DLD1 (cell line): ENCODE measurements around the gene MYH9.

ENCODE experiments used
- in situ Hi-C: cut with HindIII; loops from 2 replicates; pipeline ENCODE4 v1.10.0; 2017; ENCODE audit warnings: low sequenced_read_pairs

The MYH9 gene

DNA sequence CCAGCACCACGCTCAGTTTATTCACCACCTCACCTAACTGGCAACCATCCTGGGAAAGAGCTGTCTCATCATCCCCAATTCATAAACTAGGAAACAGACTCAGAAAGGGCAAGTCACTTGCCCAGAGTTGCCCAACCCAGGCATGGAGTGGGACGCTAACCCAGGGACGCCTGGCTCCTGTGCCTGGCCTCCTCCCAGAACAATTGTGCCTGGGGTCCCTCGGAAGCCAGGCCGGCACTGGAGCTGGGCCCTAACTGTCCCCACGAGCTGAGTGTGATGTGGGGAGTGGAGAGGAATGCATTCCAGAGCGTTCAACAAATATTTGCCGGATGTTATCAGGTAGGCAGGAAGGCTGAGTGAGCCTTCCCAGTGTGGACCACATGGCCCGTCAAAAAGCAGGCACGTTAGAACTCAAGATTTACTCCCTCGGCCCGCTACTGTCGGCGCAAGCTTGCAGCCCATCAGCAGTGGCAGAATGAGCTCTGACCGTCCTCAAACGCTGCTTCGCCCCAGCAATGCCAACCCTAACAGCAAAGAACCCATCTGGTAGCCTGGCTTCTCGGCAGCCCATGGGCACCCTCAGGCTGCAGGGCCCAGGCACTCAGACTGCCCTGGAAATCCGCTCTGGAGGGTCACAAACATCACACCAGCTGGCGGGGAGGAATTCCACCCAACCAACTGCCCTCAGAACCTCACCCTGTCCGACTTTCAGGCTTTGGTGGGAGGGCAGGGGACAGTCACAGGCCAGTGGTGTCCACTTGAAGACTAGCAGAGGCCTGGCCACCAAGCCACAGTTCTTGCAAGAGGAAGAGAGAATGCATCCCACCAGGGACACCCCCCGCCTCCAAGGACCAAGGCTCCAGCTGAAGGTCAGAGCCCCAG lies 35.6 kb downstream of the MYH9 start:
- in situ Hi-C loops, result no loop called here

DNA sequence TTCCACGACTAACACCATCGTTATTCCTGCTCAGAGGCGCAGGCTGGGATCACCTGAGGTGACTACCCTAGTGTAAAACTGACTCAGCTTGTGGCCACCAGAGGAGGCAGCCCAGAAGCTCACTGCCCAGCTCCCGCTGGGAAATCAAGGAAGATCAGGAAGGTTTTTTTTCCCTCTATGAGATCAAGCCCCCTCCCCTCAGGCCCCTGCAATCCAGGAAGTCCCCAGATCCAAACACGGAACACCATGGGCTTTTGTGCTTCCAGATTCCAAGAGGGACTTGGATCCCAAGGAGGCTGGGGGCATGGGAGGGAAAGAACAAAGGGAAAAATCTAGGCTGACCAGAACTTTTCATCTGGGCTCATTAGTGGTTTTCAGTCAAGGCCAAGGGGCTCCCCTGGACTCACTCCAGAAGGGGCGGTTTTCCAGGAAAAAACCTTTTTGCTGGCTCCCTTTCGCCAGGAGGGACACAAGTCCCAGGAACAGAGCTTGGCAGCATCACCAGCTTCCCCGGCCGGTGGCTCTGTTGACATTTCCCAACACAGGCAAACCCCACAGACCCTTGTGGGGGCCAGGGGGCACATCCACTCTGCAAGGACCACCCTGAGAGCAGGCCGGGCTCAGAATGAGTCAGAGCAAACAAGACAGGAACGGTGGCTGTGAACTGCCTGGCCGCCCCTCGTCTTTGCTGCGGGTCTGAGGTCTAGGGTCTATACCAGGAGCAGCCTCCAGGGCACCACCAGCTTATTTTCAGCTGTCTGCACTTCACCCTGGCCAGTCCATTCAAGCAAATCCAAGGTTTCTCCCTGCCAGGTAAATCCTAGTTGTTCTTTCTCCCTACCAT lies 36.8 kb downstream of the MYH9 start:
- in situ Hi-C loops, result no loop called here

- in situ Hi-C loops, result no loop called here
Observed at GRCh38 chr22:36349726-36350125, 38.0 kb downstream of the MYH9 start.

DNA sequence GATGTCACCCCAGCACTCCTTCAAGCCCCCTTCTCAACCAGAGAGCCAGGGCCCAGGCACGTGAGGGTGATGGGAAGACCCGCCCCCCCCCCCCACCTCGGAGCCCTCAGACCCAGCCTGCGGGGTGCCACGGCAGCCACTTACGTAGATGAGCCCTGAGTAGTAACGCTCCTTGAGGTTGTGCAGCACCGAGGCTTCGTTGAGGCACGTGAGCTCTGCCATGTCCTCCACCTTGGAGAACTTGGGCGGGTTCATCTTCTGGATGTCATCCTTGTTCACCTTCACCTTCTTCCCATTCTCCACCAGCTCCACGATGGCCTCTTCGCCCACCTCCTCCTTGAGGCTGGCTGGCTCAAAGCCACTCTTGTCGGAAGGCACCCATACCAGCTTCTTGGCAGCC lies 39.0 kb downstream of the MYH9 start:
- in situ Hi-C loops, result no loop called here

GRCh38 chr22:36347094-36347493 lies 40.7 kb downstream of the MYH9 start:
- in situ Hi-C loops, result no loop called here

GRCh38 chr22:36344106-36344827 lies 43.5 kb downstream of the MYH9 start:
- in situ Hi-C loops, result no loop called here

- in situ Hi-C loops, result no loop called here
Observed at GRCh38 chr22:36343720-36344105, 44.1 kb downstream of the MYH9 start.

DNA sequence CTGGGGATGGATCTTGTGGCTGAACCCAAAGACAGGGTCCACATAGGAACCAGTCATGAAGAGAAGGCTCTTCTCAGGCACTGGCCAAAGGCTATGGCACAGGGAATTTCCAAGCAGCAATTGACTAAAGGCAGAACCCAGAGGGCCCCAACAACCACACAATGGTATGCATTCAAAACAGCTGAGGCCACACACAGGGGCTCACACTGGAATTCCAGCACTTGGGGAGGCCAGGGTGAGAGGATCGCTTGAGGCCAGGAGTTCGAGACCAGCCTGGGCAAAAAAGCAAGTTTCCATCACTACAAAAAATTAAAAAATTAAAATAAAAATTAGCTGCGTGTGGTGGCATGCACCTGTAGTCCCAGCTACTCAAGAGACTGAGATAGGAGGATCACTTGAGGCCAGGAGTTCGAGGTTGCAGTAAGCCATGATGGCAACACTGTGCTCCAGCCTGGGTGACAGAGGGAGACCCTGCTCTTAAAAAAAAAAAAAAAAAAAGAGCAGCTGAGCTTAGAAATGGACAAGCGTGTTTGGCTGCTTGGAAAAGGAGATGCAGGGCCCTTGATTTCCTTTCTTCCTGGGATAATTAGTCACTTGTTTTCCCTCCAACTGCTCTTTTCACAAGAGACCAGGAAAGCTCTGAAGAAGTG lies 44.6 kb downstream of the MYH9 start:
- in situ Hi-C loops, result no loop called here

GRCh38 chr22:36341640-36342041 lies 46.1 kb downstream of the MYH9 start:
- in situ Hi-C loops, result no loop called here

GRCh38 chr22:36340621-36341020 lies 47.1 kb downstream of the MYH9 start:
- in situ Hi-C loops, result no loop called here

GRCh38 chr22:36339171-36340065 lies 48.3 kb downstream of the MYH9 start:
- in situ Hi-C loops, result no loop called here

DNA sequence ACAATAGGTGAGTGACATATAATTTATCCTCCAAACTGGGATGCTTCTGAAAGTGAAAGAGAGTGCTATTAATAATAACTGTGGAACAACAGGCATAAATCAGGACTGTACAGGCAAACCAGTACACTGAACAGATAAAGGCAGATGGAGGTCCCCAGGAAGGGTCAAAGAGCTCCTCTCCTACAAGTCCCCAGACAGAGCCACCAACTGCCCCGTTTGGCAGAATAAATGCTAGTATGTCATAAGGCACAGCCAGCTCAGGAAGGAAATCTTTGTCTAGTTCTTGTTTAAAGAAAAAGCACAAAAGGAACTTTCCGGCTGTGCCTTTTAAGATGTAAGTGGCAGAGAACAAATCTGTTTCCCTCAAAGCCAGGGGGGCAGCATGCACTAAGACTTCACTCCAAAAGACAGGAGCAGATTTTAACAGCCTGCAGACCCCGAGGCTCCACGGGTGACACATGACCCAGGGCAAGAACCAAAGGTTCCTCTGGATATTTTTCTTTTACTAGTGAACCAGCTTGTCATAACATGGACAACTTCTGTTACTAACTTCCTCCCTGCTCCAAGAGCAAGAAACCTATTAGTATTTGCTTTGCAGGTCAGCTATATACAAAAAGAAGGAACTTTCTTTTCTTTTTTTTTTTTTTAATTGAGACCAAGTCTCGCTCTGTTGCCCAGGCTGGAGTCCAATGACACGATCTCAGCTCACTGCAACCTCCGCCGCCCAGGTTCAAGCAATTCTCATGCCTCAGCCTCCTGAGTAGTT lies 50.2 kb downstream of the MYH9 start:
- in situ Hi-C loops, result no loop called here

GRCh38 chr22:36336246-36337182 lies 51.3 kb downstream of the MYH9 start:
- in situ Hi-C loops, result no loop called here

- in situ Hi-C loops, result no loop called here
Observed at GRCh38 chr22:36335621-36336020, 52.1 kb downstream of the MYH9 start.

- in situ Hi-C loops, result no loop called here
Observed at GRCh38 chr22:36334821-36335603, 52.8 kb downstream of the MYH9 start.

DNA sequence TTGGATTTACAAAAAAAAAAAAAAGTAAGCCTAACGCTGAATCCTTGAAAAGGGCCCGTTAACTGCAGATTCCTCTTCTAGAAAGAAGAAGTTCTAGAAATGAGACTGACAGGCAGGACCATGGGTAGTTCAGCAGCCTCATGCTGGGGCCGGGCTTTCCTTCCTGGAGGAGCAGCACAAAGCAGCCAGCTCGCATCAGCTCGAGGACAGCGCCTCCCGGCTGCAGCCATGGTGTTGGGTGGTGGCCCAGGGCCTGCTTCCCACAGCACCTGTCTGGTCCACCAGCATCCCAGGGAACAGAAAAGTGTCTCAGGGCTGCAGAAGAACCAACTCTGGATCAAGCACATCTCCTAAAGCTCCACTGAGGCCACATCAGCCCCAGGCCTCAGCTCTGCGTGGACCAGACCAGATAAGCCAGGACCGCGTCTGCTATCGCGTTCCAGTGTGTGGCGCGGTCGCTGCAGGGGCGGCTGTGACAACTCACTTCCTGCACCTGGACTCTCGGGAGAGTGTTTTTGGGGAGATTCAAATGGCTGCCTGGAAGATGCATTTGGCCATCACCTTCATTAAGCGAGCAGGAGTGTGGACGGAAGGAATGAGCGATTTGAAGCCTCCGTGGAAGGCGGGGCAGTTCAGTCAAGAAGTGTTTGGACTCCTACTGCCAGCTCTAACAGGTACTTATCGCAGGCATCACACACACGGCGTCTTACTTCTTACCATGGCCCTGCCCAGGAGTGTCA lies 53.5 kb downstream of the MYH9 start:
- in situ Hi-C loops, result no loop called here

DNA sequence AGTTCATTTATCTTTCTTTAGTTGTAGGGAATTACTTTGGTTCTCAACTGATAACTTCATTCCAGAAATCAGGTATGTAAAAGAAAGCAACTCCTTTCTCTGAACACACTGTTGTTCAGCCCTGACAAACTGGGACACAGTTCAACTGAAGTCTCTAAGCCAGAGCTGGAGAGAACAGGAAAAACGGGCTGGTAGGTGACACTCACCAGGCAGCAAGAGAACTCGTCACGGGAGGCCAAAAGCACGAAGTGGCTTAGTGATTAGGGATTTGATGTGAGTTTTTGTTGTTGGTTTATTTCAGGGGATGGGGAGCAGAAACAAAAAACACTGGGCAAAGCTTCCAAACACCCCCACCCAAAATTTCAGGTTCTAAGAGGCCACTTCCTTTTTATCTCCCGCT lies 54.1 kb downstream of the MYH9 start:
- in situ Hi-C loops, result no loop called here
